HFF-Myc (cell line): ENCODE results near the gene U2AF1.
"Not testable (repeated sequence)": the region's sequence is repeated elsewhere in the genome, so short reads cannot be mapped to it uniquely, and the experiment has no call there.

Source experiments
- DNase-seq: peaks from one replicate; pipeline ENCODE4 v3.0.0-alpha.2; 2011; ENCODE audit warnings: low read depth; ENCODE audit errors: extremely low read depth
- H3K4me3 ChIP-seq: replicated peaks from 2 replicates; pipeline ENCODE4 v1.5.1; 2011; ENCODE audit warnings: low read depth, mild to moderate bottlenecking, control low read depth, low read length

Gene U2AF1, protein sequence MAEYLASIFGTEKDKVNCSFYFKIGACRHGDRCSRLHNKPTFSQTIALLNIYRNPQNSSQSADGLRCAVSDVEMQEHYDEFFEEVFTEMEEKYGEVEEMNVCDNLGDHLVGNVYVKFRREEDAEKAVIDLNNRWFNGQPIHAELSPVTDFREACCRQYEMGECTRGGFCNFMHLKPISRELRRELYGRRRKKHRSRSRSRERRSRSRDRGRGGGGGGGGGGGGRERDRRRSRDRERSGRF

DNA sequence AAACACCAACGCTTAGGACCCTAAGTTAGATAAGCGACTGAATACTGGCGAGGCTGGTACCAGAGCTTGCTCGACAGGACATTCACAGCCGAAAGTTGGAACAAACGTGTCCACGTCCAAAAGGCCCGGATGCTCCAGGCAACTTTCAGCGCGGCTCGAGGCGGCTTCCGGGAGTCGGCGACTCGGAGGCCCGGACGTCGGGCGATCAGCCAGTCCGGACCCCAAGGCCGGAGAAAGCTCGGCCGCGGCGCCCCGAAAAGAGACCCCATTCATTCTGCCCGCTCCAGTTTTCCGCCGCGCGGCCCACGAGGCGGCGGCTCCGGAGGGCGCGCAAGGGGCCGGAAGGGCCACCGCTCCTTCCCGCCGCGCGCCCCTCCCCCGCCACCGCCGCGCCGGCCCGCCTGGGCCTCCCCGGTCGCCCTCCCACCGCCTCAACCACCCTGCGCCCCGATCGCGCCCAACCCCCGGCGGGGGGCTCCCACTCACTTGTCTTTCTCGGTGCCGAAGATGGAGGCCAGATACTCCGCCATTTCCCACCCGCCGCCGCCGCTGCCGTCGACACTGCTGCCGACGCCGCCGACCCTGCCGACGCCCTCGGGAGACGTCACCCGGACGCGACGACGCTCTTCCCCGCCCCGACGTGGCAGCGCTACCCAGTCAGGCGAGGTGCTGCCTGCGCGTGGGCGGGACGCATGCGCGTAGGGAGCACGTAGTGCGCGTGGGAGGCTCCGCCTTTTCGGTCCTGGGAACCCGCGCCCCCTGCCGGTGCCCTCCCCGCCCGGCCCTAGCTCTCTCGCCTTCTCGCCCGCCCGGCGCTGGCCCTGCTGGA, at the start of gene U2AF1:
Gene U2AF1 (minus strand): TSS at position 606 of the 829 bp plus-strand sequence. CDS start 76 bp downstream, at position 530.
- not testable (repeated sequence) for DNase-seq
- peak within 1 kb of the TSS; percentile 49 for H3K4me3 ChIP-seq

DNA sequence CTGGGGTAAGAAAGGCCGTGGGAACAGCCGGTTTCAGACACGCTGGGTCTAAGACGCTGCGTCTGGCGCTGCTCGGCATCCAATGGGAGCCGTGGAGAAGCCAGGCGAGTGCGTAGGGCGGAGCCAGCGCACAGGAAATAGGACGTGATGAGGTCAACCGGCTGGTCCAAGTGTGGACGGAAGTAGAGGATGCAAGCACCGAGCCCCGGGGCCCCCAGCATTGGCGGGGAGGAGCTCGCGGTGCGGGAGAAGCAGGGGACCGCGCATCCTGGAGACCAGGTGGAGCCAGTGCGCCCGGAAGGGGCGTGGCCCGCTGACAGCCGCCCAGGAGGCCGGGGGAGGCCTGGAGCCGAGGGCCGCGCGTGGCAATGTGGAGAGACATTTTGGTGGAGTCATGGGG, 46.2 kb upstream of the U2AF1 start:
- not testable (repeated sequence) for DNase-seq

GRCh38 chr21:43149344-43149743, 42.0 kb upstream of the U2AF1 start:
- not testable (repeated sequence) for H3K4me3 ChIP-seq, DNase-seq

More for the DNA sequence above, 46.2 kb upstream of the U2AF1 start:
- H3K4me3 ChIP-seq = not testable (repeated sequence)

DNA sequence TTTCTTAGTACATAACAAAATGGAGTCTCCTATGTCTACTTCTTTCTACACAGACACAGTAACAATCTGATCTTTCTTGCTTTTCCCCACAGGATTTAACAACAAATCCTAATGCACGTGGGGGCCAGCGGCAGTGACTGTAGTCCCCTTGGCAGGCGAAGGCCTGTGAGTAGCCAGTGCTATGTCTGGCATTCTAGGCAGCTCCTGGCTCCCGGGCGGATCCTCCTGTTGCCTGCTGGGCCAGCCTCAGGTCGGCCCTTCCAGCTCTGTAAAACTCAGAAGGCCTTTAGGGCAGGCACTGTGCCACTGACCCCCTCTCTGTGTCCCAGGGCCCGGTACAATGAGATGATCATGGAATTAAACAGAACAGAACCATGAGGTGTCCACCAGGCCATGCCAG, 40.6 kb upstream of the U2AF1 start:
- DNase-seq = not testable (repeated sequence)

DNA sequence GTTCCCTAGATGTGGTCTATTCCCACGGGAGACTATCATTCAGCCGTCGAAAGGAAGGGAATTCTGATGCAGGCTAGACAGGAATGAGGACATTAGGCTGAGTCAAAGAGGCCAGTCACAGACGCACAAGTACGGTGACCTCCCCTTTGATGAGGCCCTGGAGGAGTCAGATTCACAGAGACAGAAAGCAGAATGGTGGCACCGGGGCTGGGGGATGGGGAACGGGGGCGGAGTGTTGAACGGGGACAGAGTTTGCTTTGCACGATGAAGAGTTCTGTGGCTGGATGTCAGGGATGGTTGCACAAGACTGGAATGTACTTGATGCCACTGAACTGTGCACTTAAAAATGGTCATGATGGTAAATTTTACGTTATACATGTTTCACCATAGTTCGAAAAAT, 39.3 kb upstream of the U2AF1 start:
- DNase-seq, H3K4me3 ChIP-seq: not testable (repeated sequence)

More for the DNA sequence above, 40.6 kb upstream of the U2AF1 start:
- not testable (repeated sequence) for H3K4me3 ChIP-seq

GRCh38 chr21:43141407-43141806, 34.0 kb upstream of the U2AF1 start:
- H3K4me3 ChIP-seq, DNase-seq: not testable (repeated sequence)

- not testable (repeated sequence) for H3K4me3 ChIP-seq, DNase-seq
Measured at GRCh38 chr21:43138944-43139343, 31.6 kb upstream of the U2AF1 start.

- not testable (repeated sequence) for H3K4me3 ChIP-seq, DNase-seq
Measured at GRCh38 chr21:43134520-43134919, 27.1 kb upstream of the U2AF1 start.

GRCh38 chr21:43130094-43130493, 22.7 kb upstream of the U2AF1 start:
- not testable (repeated sequence) for H3K4me3 ChIP-seq, DNase-seq

DNA sequence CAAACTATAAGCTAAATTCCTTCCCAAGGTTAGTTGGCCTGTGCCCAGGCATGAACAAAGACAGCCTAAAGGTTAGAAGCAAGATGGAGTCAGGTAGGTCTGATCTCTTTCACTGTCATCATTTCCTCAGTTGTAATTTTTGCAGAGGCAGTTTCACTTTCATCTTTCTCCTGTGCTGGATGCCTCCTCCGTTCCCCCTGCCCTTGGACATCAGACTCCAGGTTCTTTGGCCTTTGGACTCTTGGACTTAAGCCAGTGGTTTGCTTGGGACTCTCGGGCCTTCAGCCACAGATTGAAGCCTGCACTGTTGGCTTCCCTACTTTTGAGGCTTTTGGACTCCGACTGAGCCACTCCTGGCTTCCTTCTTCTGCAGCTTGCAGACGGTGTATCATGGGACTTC, 8.6 kb upstream of the U2AF1 start:
- not testable (repeated sequence) for H3K4me3 ChIP-seq, DNase-seq

GRCh38 chr21:43114483-43114882, 7.1 kb upstream of the U2AF1 start:
- DNase-seq, H3K4me3 ChIP-seq: not testable (repeated sequence)

DNA sequence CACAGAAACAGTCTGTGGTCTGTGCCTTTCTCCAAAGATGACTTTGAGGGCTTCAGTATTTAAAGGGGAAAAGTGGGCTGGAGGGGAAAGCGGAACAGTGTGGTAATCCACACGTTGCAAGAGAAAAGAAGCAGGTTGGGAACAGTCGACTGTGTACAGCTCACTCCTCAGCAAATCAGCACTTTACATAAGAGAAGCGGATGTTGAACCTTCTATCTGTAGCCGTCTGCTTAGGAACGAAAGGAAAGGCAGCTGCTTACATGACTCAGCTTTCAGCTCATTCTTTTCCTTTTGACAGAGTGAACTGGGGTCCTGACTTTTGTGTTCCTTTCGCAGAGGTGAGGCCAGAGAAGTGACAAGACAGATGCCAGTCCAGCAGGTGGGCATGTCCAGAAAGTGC, 1.6 kb upstream of the U2AF1 start:
- H3K4me3 ChIP-seq, DNase-seq: not testable (repeated sequence)

DNA sequence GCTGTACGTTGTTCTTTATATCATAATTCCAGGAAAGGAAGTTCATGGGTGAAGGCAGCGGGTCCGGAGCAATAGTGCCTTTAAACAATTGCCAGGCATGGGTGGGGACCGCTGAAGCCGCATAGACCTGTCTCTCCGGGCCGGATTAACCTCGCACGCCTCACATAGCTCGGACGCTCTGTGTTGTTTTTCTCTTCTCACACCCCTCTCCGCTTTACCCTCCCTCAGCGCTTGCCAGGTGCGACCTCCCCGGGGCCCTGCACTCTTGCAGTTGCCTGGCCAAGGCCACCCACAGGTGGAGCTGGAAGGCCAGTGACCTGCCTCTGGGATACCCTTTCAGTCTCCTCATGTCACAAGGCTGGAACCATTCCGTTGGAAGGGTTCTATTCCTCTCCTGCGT, 807 bp upstream of the U2AF1 start:
- not testable (repeated sequence) for DNase-seq, H3K4me3 ChIP-seq

DNA sequence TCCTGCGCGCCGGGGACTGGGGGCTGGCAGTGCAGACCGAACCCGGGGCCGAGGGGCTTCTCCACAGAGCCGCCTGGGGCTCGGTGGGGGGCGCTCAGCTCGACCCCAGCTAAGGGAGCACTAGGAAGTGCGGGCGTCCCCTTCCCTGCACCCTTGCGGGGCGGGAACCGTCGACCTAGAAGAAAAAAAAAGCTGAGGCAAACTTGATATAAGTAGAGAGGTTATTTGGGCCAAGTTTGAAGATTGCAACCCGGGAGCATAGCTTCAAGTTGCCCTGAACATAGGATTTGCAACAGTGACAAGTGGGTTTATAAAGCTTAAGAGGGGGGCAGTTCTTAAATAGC, 396 bp upstream of the U2AF1 start:
- H3K4me3 ChIP-seq, DNase-seq: not testable (repeated sequence)

GRCh38 chr21:43104642-43105041, 2.7 kb downstream of the U2AF1 start:
- not testable (repeated sequence) for DNase-seq, H3K4me3 ChIP-seq

- H3K4me3 ChIP-seq, DNase-seq: not testable (repeated sequence)
Measured at GRCh38 chr21:43102281-43102680, 5.1 kb downstream of the U2AF1 start.

- DNase-seq, H3K4me3 ChIP-seq: not testable (repeated sequence)
Measured at GRCh38 chr21:43101676-43102075, 5.7 kb downstream of the U2AF1 start.

- DNase-seq, H3K4me3 ChIP-seq: not testable (repeated sequence)
Measured at GRCh38 chr21:43101000-43101399, 6.4 kb downstream of the U2AF1 start.

DNA sequence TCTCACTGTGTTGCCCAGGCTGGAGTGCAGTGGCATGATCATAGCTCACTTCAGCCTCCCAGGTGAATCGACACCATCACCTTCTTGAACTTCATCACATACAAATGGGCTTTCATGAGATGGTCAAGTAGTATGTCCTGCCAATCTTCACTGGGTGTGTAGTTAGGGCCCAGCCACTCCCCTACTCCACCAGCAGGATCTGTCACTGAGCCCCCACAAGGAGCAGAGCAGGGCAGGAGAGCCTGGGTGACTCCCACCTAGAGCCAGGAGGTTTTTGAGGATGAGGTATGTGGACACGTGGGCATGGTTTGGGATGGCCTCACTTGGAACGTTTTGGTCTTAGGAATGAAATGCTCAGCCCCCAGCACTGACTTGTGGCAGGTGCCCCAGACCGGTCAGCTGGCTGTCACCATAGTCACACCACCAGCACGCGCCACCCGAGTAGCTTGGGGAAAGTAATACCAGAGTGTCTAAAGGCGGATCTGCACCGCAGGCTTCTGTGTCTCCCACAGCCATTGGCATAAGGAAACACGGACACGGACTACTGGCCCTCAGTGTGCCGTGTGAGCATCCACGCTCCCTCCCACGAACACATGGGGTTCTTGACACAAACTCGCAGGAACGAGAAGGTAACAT, 15.3 kb downstream of the U2AF1 start:
- DNase-seq, H3K4me3 ChIP-seq: not testable (repeated sequence)
